ENCODE results near the gene ROCK2. TPM values are rescaled to one million over a fixed set of nuclear protein-coding genes. Genes with fewer than 3 reads are reported as not detected.
A peak's percentile ranks its signal among the peaks of the same experiment; 100 is the strongest.

ROCK2 gene
- total and polyA plus RNA-seq, 2 of the 13 experiments (the other 11 are each of a cell fraction or from before 2014, with no cell fraction given): 38.1 to 119 TPM

DNA sequence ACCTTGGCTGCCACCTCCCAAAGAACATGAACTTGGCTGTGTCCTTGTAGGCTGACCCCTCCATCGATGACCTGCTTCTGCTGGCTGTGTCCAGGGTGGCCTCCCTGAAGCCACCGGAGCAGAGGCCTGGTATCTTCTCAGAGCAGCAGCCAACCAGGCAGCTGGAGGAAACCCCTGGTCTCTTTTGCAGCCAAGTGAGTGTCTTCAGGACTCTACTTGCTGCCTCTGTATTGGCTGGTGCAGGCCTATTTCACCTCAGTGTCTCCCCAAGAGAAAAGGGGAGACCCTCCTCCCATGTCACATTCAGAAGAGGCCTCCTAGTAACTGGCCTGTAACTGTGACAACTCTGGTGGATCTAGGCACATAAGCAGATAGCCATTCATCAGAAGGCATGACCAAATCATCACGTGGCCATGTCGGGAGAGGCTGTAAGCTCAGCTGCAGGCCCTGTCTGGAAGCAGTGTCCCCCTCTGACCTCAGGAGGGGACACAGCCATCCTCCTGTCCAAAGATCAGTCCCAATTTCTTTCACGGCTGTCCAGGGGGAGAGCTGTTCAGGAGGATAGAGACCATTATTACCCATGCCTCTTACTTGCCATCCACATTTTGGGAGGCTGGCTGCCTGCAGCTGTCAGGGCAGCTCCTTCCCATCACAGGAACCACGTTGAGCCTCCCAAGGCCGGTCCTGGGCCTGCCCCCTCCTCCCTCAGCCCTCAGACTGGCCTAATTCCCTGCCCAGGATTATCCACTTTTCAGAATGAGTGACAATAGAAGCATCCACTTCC is 20.9 kb upstream of the ROCK2 start (continued):
- peak; percentile 84; the same call in 1 of the 2 replicates for TF ChIP-seq REPIN1 (CRISPR knock-in tag; IDR thresholded peaks at IDR 0.05; ENCODE audit: borderline replicate concordance, low read depth)
- peak; percentile 63; the same call in 1 of the 2 replicates for TF ChIP-seq ZNF746 (CRISPR knock-in tag; IDR thresholded peaks at IDR 0.05)
- peak; percentile 48; the same call in 1 of the 2 replicates for TF ChIP-seq KLF11 (CRISPR knock-in tag; IDR thresholded peaks at IDR 0.05)
- 0 out of 2 replicates have a peak, but pooled peaks have one; percentile 25 for TF ChIP-seq ZFP82 (CRISPR knock-in tag; IDR thresholded peaks at IDR 0.05; ENCODE audit: borderline replicate concordance)
- peak; percentile 40; the same call in 1 of the 2 replicates for TF ChIP-seq GATAD1 (CRISPR knock-in tag; IDR thresholded peaks at IDR 0.05)
- no peak for TF ChIP-seq PAWR (CRISPR knock-in tag; IDR thresholded peaks at IDR 0.05; ENCODE audit: borderline replicate concordance)
- TF ChIP-seq ZNF234 (CRISPR knock-in tag; conservative IDR thresholded peaks at IDR 0.05): no peak
- TF ChIP-seq, protein P1, sequence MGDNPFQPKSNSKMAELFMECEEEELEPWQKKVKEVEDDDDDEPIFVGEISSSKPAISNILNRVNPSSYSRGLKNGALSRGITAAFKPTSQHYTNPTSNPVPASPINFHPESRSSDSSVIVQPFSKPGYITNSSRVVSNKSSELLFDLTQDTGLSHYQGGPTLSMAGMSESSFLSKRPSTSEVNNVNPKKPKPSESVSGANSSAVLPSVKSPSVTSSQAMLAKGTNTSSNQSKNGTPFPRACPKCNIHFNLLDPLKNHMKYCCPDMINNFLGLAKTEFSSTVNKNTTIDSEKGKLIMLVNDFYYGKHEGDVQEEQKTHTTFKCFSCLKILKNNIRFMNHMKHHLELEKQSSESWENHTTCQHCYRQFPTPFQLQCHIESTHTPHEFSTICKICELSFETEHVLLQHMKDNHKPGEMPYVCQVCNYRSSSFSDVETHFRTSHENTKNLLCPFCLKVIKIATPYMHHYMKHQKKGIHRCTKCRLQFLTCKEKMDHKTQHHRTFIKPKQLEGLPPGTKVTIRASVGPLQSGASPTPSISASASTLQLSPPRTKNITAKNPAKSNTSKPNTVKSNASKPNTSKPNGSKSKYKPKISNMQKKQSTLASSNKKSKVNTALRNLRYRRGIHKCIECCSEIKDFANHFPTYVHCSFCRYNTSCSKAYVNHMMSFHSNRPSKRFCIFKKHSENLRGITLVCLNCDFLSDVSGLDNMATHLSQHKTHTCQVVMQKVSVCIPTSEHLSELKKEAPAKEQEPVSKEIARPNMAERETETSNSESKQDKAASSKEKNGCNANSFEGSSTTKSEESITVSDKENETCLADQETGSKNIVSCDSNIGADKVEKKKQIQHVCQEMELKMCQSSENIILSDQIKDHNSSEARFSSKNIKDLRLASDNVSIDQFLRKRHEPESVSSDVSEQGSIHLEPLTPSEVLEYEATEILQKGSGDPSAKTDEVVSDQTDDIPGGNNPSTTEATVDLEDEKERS (CRISPR knock-in tag; IDR thresholded peaks at IDR 0.05): peak; percentile 87
- TF ChIP-seq, protein P2, sequence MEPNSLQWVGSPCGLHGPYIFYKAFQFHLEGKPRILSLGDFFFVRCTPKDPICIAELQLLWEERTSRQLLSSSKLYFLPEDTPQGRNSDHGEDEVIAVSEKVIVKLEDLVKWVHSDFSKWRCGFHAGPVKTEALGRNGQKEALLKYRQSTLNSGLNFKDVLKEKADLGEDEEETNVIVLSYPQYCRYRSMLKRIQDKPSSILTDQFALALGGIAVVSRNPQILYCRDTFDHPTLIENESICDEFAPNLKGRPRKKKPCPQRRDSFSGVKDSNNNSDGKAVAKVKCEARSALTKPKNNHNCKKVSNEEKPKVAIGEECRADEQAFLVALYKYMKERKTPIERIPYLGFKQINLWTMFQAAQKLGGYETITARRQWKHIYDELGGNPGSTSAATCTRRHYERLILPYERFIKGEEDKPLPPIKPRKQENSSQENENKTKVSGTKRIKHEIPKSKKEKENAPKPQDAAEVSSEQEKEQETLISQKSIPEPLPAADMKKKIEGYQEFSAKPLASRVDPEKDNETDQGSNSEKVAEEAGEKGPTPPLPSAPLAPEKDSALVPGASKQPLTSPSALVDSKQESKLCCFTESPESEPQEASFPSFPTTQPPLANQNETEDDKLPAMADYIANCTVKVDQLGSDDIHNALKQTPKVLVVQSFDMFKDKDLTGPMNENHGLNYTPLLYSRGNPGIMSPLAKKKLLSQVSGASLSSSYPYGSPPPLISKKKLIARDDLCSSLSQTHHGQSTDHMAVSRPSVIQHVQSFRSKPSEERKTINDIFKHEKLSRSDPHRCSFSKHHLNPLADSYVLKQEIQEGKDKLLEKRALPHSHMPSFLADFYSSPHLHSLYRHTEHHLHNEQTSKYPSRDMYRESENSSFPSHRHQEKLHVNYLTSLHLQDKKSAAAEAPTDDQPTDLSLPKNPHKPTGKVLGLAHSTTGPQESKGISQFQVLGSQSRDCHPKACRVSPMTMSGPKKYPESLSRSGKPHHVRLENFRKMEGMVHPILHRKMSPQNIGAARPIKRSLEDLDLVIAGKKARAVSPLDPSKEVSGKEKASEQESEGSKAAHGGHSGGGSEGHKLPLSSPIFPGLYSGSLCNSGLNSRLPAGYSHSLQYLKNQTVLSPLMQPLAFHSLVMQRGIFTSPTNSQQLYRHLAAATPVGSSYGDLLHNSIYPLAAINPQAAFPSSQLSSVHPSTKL (CRISPR knock-in tag; IDR thresholded peaks at IDR 0.05): peak; percentile 77
- TF ChIP-seq RFXAP (CRISPR knock-in tag; IDR thresholded peaks at IDR 0.05; ENCODE audit: borderline replicate concordance): 0 out of 2 replicates have a peak, but pooled peaks have one; percentile 54
- TF ChIP-seq, protein P3, sequence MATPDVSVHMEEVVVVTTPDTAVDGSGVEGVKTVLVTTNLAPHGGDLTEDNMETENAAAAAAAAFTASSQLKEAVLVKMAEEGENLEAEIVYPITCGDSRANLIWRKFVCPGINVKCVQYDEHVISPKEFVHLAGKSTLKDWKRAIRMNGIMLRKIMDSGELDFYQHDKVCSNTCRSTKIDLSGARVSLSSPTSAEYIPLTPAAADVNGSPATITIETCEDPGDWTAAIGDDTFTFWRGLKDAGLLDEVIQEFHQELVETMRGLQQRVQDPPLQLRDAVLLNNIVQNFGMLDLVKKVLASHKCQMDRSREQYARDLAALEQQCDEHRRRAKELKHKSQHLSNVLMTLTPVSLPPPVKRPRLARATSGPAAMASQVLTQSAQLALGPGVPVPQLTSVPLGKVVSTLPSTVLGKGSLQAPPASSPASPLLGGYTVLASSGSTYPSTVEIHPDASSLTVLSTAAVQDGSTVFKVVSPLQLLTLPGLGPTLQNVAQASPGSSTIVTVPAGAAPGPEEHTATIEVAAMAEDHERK (CRISPR knock-in tag; IDR thresholded peaks at IDR 0.05; ENCODE audit: low read depth): no peak
- TF ChIP-seq ARNT (IDR thresholded peaks at IDR 0.05): no peak
- no peak for TF ChIP-seq SP1 (IDR thresholded peaks at IDR 0.05)
- TF ChIP-seq SP1 (CRISPR knock-in tag; IDR thresholded peaks at IDR 0.05): peak; percentile 7; the same call in 1 of the 2 replicates
- no peak for TF ChIP-seq TEF (CRISPR knock-in tag; IDR thresholded peaks at IDR 0.05)
- peak; percentile 91; the same call in 1 of the 2 replicates for TF ChIP-seq ZNF619 (CRISPR knock-in tag; IDR thresholded peaks at IDR 0.05)
- TF ChIP-seq ZNF720 (CRISPR knock-in tag; IDR thresholded peaks at IDR 0.05): no peak
- TF ChIP-seq ZZZ3 (CRISPR knock-in tag; IDR thresholded peaks at IDR 0.05; ENCODE audit: borderline replicate concordance): no peak
- no peak for TF ChIP-seq ZNF20 (CRISPR knock-in tag; IDR thresholded peaks at IDR 0.05)
- TF ChIP-seq ZBTB20 (CRISPR knock-in tag; IDR thresholded peaks at IDR 0.05; ENCODE audit: borderline replicate concordance, low read depth): no peak; the same call in 1 of the 2 replicates
- TF ChIP-seq PHF20 (CRISPR knock-in tag; IDR thresholded peaks at IDR 0.05): peak; percentile 39; the same call in 1 of the 2 replicates

Data from HepG2 (cell line).